Stimulated activated CD4-positive, alpha-beta T cell treated with anti-CD3 and anti-CD28 coated beads, Interleukin-2, amount 100 ng/mL, for 4 hours (primary cell): ENCODE data around the gene PRND.
"Not testable (repeated sequence)": the region's sequence is repeated elsewhere in the genome, so short reads cannot be mapped to it uniquely, and the experiment has no call there.

Source experiments
- DNase-seq: peaks from one replicate; pipeline ENCODE4 v3.0.0-alpha.2; 2020; ENCODE audit warnings: low read depth

PRND gene

GRCh38 chr20:4737857-4738627 is 16.3 kb downstream of the PRND start:
- DNase-seq, result no peak

GRCh38 chr20:4740774-4741431 is 19.2 kb downstream of the PRND start:
- DNase-seq, result peak; percentile 37

DNA sequence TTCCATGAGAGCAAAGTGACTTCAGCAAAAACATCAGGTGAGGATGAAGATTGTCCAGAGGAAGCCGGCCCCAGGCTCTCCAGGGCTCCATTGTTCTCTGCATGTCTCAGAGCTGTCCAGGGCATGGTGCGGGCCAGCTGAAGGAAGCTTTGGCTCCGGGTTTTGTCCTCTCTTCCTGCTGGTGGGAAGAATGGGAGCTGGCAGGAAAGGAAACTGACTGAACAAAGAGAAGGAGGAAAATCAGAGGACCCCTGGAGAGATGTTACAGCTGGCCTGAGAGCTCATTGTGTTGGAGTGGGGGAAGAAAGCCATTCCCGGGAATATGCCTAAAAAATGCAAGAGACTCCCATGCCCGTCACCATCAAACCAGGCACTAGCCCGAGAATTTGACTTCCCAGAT is 27.1 kb downstream of the PRND start:
- no peak for DNase-seq

GRCh38 chr20:4749326-4749725 is 27.6 kb downstream of the PRND start:
- no peak for DNase-seq

GRCh38 chr20:4750381-4750780 is 28.7 kb downstream of the PRND start:
- no peak for DNase-seq

- peak; percentile 15 for DNase-seq
Observed at GRCh38 chr20:4759100-4759884, 37.6 kb downstream of the PRND start.

GRCh38 chr20:4763261-4763660 is 41.6 kb downstream of the PRND start:
- DNase-seq, result no peak

DNA sequence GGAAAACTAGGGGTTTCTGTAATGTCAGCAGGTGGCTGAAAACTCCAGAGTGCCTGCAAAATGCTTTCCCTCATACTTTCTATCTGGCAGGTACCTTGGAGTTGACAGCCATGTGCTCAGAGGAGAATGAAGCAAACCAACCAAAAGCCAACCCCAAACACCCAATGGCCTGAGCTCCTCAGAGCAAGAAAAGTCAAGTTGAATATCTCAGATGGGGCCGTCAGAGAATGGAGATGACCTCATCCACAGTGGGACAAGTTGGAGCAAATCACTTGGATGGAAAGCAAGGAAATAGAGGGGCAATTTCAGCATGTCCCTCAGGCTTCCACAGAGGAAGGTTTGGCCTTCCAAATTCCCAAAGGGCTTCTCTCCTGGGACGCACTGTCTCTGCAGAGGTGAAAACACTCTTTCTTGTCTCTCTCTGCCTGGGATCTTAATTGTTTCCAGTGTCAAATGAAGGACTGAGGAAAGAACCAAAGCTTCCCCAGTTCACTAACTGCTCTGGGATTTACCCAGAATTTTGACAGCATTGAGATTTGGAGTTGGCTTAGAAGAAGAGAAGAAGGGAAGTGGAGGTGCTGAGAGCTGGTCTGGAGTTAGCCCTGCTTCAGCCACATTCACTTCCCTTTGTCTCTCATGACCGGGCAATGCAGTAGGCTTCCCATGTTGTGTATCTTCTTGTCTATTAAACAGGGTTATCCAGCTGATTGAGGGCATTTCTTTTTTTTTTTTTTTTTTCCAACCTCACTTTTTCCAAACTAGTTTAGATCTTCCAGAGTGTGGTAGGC is 42.2 kb downstream of the PRND start:
- no peak for DNase-seq

DNA sequence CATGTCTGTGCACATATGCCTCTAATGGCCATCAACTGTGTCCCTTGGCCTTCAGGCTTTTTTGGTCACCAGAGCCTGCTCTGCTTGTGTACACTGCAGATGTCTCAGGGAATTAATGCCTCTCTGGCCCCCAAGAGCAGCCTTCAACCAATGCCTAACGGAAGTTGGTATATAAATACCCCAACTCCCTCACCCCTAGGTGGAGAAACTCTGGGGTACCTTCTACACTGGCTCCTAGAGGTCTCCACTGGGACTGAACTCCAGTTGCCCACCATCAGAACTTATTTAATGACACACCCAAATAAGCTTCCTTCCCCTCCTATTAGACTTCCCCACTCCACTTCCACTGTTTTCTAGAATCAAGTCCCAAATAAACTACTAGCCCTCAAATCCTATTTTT is 43.1 kb downstream of the PRND start:
- no peak for DNase-seq

GRCh38 chr20:4765681-4766080 is 44.0 kb downstream of the PRND start:
- DNase-seq, result no peak

DNA sequence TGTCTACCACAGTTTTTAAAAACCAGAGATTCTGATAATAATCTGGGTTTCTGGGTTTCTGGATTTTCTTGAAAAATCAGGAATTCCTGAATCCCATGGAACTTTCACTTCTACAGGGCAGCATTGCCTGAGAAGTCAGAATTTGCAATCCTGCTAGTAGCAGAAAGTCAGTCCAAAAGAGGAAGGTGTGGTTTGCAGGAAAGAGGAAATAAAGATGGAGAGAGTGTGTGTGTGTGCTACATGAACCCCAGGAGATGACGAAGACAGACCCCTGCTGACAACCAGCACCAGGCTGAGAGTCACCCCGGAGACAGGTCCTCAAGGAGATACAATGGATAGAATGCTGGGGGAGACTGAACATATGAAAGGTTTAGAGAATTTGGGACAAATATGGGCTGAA is 44.9 kb downstream of the PRND start:
- DNase-seq, result no peak

- no peak for DNase-seq
Observed at GRCh38 chr20:4767084-4767483, 45.4 kb downstream of the PRND start.

DNA sequence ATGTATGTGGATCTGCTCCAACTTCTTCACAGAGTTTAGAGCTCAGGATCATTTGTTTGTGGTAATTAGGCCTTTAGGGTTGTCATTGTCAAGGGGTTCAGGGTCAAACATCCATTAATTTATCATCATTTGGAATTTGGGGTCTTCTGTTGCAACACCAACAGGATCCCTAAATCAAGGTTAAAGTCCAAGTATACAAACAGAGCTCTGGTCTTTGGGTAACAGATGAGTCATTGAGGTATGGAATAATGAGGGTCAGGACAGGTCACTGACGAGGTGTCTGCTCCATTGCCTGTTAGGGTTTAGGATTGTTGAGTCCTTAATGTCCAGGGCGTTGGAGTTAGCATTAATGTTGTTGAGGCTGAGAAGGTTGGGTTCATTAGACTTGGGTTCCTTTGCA is 47.6 kb downstream of the PRND start:
- no peak for DNase-seq

DNA sequence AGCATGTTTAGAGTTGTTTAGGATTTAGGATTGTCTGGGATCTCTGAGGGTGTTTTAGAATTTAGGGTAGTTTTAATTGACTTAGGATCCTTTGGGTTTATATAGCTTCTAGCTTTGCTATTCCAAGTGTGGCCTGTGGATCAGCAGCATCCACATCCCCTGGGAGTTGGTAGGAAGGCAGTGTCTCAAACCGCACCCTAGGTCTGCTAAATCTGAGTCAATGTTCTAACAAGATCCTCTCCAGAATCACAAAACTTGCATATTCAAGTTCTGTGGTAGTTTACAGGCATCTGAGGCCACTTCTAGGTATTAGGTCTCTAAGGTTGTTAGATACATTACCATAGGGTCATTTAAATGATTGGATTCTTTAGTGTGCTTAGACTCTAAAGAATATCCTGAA is 48.3 kb downstream of the PRND start:
- no peak for DNase-seq

DNA sequence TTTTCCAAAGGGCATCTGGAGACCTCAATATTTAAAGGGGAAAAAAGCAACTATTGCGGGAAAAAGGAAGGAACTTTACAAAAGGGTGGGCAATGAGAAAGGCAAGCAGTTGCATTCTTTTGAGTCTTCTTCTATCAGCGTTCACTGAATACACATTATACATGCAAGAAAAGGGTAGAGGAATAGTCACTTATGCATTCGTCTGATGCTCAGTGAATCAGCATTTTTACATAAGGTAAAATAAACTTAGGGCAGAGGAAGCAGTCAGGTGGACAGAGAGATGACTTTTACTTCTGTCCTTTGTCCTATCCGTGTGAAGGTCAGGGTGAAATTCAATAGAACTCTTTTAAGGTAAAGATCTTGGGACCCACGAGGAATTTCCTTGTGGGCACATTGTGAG is 49.3 kb downstream of the PRND start:
- no peak for DNase-seq

- DNase-seq, result no peak
Observed at GRCh38 chr20:4772132-4772531, 50.4 kb downstream of the PRND start.

GRCh38 chr20:4773014-4773413 is 51.3 kb downstream of the PRND start:
- not testable (repeated sequence) for DNase-seq

- DNase-seq, result no peak
Observed at GRCh38 chr20:4773736-4774135, 52.0 kb downstream of the PRND start.

GRCh38 chr20:4774207-4774606 is 52.5 kb downstream of the PRND start:
- DNase-seq, result no peak

- DNase-seq, result no peak
Observed at GRCh38 chr20:4775322-4776078, 53.8 kb downstream of the PRND start.

DNA sequence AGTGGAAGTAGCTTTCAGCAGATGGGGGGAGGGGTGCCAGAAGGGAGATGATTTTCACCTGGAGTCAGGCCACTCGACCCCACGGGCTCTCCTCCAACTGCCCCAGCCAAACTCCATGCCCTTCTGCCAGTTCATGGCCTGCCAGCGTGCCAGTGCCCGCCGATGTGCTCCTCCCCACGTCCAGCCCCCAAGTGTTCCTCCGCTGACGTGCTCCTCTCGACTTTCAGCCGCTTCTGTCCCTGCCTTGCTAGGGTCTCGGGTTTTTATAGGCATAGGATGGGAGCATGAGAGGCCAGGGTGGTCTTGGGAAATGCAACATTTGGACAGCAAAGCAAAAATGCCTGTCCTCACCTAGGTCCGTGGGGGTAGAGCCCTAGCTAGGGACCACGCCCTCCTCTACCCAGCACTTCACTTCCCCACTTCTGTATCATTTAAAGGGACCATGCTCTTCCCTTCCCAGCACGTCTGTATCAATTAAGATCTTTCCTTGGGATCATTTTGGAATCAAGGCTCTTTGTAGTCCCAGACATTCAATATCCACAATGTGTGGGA is 54.4 kb downstream of the PRND start:
- DNase-seq, result no peak
